SH-SY5Y (cell line): ENCODE data around the gene CCDC177.

Experiments used
- GATA2 ChIP-seq: IDR thresholded peaks from 2 replicates; pipeline ENCODE4 v1.6.1; 2011; ENCODE audit warnings: mild to moderate bottlenecking, low read depth, low read length
- GATA3 ChIP-seq: IDR thresholded peaks from 2 replicates; pipeline ENCODE4 v1.6.1; 2011; ENCODE audit warnings: low read depth, mild to moderate bottlenecking, low read length, moderate library complexity

DNA sequence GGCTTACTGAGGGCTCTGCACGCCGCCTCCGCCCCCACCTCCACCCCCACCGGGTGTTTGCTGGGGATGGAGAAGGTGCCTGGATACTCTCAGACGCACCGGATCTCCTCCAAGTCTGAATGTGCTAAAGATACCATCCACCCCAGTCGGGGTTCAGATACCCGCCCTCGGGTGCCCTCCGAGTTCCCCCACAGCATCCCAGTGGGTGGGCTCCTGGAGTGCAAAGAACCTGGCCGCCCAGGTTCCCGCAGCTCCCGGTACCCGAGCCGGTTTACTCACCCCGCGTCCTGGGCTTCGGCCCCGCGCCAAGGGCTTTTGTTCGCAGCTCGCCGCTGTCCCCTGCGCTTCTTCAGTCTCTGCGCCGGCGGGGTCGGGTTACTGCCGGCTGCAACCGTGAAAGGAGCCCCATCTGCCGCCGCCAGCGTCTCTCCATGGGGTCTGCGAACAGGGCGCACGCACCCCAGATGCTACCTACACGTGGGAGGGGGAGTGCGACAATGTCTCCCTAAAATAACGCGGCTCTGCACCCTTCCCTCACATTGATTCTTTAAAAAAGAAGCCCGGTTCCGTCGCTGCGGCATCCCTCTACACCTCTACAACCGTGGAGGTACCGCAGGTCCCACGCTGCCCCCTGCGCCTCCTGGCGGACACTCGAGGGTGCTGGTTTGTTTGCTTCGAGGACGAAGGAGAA lies at the start of gene CCDC177:
- TF ChIP-seq GATA3 (no peak), GATA2 (no peak)
